DMS 273 treated with DMSO at 0.1 percent for 48 hours (cell line): ENCODE measurements around the gene LRAT.
"Not testable (repeated sequence)": the region's sequence is repeated elsewhere in the genome, so short reads cannot be mapped to it uniquely, and the experiment has no call there.

ENCODE experiments used
- DNase-seq: peaks from one replicate; lab custom pipeline; 2025; lab: John Stamatoyannopoulos, UW

The LRAT gene

GRCh38 chr4:154743683-154744340 is at the start of gene LRAT:
LRAT (plus strand) TSS chr4:154744000; CDS start chr4:154744327, 327 bp downstream.
- no peak for DNase-seq

- DNase-seq: no peak
These were observed 35.9 kb upstream of the LRAT start for GRCh38 chr4:154707877-154708276.

GRCh38 chr4:154709550-154709949 is 34.2 kb upstream of the LRAT start:
- no peak for DNase-seq

- no peak for DNase-seq
These were observed 32.3 kb upstream of the LRAT start for GRCh38 chr4:154711522-154711921.

- DNase-seq: no peak
These were observed 29.3 kb upstream of the LRAT start for GRCh38 chr4:154714339-154715040.

GRCh38 chr4:154719087-154719486 is 24.7 kb upstream of the LRAT start:
- no peak for DNase-seq

- DNase-seq: no peak
These were observed 23.7 kb upstream of the LRAT start for GRCh38 chr4:154720123-154720522.

- DNase-seq: no peak
These were observed 23.1 kb upstream of the LRAT start for GRCh38 chr4:154720618-154721267.

- no peak for DNase-seq
These were observed 21.5 kb upstream of the LRAT start for GRCh38 chr4:154722262-154722661.

- DNase-seq: not testable (repeated sequence)
These were observed 20.2 kb upstream of the LRAT start for GRCh38 chr4:154723601-154724000.

- DNase-seq: no peak
These were observed 16.3 kb upstream of the LRAT start for GRCh38 chr4:154727540-154727939.

GRCh38 chr4:154731756-154732155 is 12.0 kb upstream of the LRAT start:
- DNase-seq: no peak

GRCh38 chr4:154732669-154733068 is 11.1 kb upstream of the LRAT start:
- DNase-seq: no peak

GRCh38 chr4:154736770-154737169 is 7.0 kb upstream of the LRAT start:
- DNase-seq: no peak

GRCh38 chr4:154738426-154738825 is 5.4 kb upstream of the LRAT start:
- no peak for DNase-seq

GRCh38 chr4:154739111-154739510 is 4.7 kb upstream of the LRAT start:
- DNase-seq: no peak

- DNase-seq: no peak
These were observed 3.3 kb upstream of the LRAT start for GRCh38 chr4:154740462-154740861.

GRCh38 chr4:154741131-154741665 is 2.6 kb upstream of the LRAT start:
- no peak for DNase-seq

GRCh38 chr4:154741922-154742850 is 1.6 kb upstream of the LRAT start:
- no peak for DNase-seq

GRCh38 chr4:154744341-154744926 is 634 bp downstream of the LRAT start:
- no peak for DNase-seq

GRCh38 chr4:154757713-154758112 is 13.9 kb downstream of the LRAT start:
- no peak for DNase-seq
